Peyer's patch (tissue), 4 donors: ENCODE data around the gene FAM184B. TPM values are rescaled to one million over a fixed set of nuclear protein-coding genes. Genes with fewer than 3 reads are reported as not detected.

Experiments used
- DNase-seq, 3 donors: peaks; one replicate each; pipeline ENCODE4 v3.0.0-alpha.2; 2017 to 2019
- H3K27ac ChIP-seq, 4 donors: fragments of 200-600 bp; sonication (generic); one replicate each; pipeline ENCODE4 v1.5.1; 2016 to 2019
- H3K27me3 ChIP-seq, 2 donors: fragments of 200-600 bp; sonication (generic); one replicate each; pipeline ENCODE4 v1.5.1; 2019
- H3K36me3 ChIP-seq, 3 donors: fragments of 200-600 bp; sonication (generic); one replicate each; pipeline ENCODE4 v1.5.1; 2016 to 2019
- H3K4me1 ChIP-seq, 4 donors: fragments of 200-600 bp; sonication (generic); one replicate each; pipeline ENCODE4 v1.5.1; 2016 to 2019
- H3K4me3 ChIP-seq, 4 donors: fragments of 200-600 bp; sonication (generic); 1 replicate in 3 of 4; 2 replicates in 1 of 4; pipeline ENCODE4 v1.5.1; 2016 to 2019; ENCODE audit warnings: mild to moderate bottlenecking in 1 of 4
- H3K9me3 ChIP-seq, 4 donors: fragments of 200-600 bp; sonication (generic); one replicate each; pipeline ENCODE4 v1.5.1; 2016 to 2019; ENCODE audit warnings: mild to moderate bottlenecking in 1 of 4
- CTCF ChIP-seq, 6 experiments: fragments of 450-650 bp in 4 of 6; fragments of 200-600 bp in 2 of 6; sonication (generic) in 1 of 6; IDR thresholded peaks; one replicate each; pipeline ENCODE4 v1.5.1; 2017 to 2019; ENCODE audit warnings: antibody characterized with exemption in 6 of 6, mild to moderate bottlenecking in 3 of 6, moderate library complexity in 1 of 6
- POLR2A ChIP-seq, 2 donors: fragments of 450-650 bp; IDR thresholded peaks; one replicate each; pipeline ENCODE4 v1.5.1; 2017; ENCODE audit warnings: antibody characterized with exemption in 2 of 2, mild to moderate bottlenecking in 2 of 2, moderate library complexity in 2 of 2
- total RNA-seq, 4 donors: library from RNA; depleted of rRNA; stranded (reverse); fragments of >200 nt; gene quantifications; one replicate each; pipeline ENCODE4 v1.1.0, GENCODE V29; 2016

Gene FAM184B
- not detected for total RNA-seq

GRCh38 chr4:17781300-17782287 is at the start of gene FAM184B:
Gene FAM184B, minus strand, starts transcription at chr4:17781621. Its CDS starts 322 bp downstream, at chr4:17781299.
- H3K36me3 ChIP-seq: no peaks in the 10 kb centered on the region
- TF ChIP-seq POLR2A (IDR thresholded peaks at IDR 0.05) (no peak), CTCF (IDR thresholded peaks at IDR 0.05) (no peak)
- H3K4me3 ChIP-seq: peak within 1 kb of the TSS in 3 of 4 donors; percentile 18 to 38 (median 38)
- H3K4me1 ChIP-seq: peaks cover 0 to 18% (median 4%) of the 10 kb centered on the region in 4 donors
- no peak for DNase-seq
- H3K27ac ChIP-seq: no peak within 1 kb of the TSS
- H3K9me3 ChIP-seq: no peaks in the 10 kb centered on the region
- peaks cover 0 to 10% of the 10 kb centered on the region in 2 donors for H3K27me3 ChIP-seq

- no peak for TF ChIP-seq POLR2A (IDR thresholded peaks at IDR 0.05)
- DNase-seq: no peak
- Histone ChIP-seq H3K4me3 (no peak overlapping the region), H3K9me3 (no peaks in the 10 kb centered on the region), H3K36me3 (no peaks in the 10 kb centered on the region), H3K27me3 (no peaks in the 10 kb centered on the region), H3K4me1 (no peaks in the 10 kb centered on the region), H3K27ac (no peak overlapping the region)
Observed at GRCh38 chr4:17823871-17824669, 42.6 kb upstream of the FAM184B start.

GRCh38 chr4:17817027-17817426 is 35.6 kb upstream of the FAM184B start:
- no peaks in the 10 kb centered on the region for H3K27me3 ChIP-seq
- no peak overlapping the region for H3K27ac ChIP-seq
- no peaks in the 10 kb centered on the region for H3K4me1 ChIP-seq
- no peak for DNase-seq
- no peak overlapping the region for H3K4me3 ChIP-seq
- no peaks in the 10 kb centered on the region for H3K36me3 ChIP-seq
- no peaks in the 10 kb centered on the region for H3K9me3 ChIP-seq
- TF ChIP-seq POLR2A (IDR thresholded peaks at IDR 0.05) (no peak), CTCF (IDR thresholded peaks at IDR 0.05) (peak in 4 of 6 experiments; percentile 50 to 77 (median 72))

GRCh38 chr4:17816142-17816541 is 34.7 kb upstream of the FAM184B start:
- Histone ChIP-seq H3K27ac (no peak overlapping the region), H3K4me3 (no peak overlapping the region), H3K27me3 (no peaks in the 10 kb centered on the region), H3K36me3 (no peaks in the 10 kb centered on the region), H3K4me1 (peaks cover 0 to 4% (median 2%) of the 10 kb centered on the region in 4 donors), H3K9me3 (no peaks in the 10 kb centered on the region)
- TF ChIP-seq CTCF (IDR thresholded peaks at IDR 0.05) (no peak), POLR2A (IDR thresholded peaks at IDR 0.05) (no peak)
- DNase-seq: no peak

- H3K27ac ChIP-seq: no peak overlapping the region
- H3K9me3 ChIP-seq: no peaks in the 10 kb centered on the region
- DNase-seq: no peak
- no peak overlapping the region for H3K4me3 ChIP-seq
- no peak for TF ChIP-seq POLR2A (IDR thresholded peaks at IDR 0.05)
- TF ChIP-seq CTCF (IDR thresholded peaks at IDR 0.05): no peak
- H3K4me1 ChIP-seq: peaks cover 0 to 12% (median 6%) of the 10 kb centered on the region in 4 donors
- no peaks in the 10 kb centered on the region for H3K36me3 ChIP-seq
- H3K27me3 ChIP-seq: no peaks in the 10 kb centered on the region
Observed at GRCh38 chr4:17814140-17814539, 32.7 kb upstream of the FAM184B start.
